Measurements from ENCODE around the gene KLF16.

Gene KLF16

DNA sequence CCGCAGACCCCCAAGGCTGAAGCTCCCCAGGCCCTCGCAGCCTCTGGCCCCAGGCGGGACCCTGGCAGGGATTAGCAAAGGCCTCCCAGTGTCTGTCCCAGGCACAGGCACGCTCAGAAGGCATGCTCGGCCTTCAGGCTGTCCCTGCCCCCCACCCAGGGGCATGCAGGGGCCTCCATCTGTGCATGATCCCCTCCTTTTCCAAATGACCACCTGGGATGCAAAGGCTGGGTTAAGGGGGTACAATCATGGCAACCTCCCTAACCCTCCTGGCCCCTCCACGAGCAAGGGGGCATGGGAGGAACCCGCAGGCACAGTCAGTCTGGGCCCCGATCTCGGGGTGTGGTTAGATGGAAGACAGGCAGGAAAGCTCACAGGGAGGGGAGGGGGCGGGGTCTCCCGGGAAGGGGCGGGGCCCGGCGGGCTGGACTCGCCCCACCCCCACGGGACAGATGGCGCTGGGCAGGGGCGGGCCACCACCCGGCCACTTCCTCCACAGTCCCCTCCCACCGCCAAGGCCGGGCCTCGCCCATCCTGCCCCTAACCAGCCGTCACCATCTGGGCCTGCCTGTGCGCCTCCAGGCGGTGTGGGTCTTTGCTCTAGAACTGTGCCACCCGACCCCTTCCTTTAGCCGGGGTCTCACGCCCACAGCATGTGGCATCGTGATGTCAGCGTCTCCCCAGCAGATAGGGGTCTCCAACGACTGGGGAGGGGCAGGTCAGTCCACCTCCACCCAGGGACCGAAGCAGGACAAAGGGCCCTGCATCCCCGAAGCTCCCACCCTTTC is 8.1 kb downstream of the KLF16 start:
- no peak for DNase-seq (ENCODE audit: low read depth)

DNA sequence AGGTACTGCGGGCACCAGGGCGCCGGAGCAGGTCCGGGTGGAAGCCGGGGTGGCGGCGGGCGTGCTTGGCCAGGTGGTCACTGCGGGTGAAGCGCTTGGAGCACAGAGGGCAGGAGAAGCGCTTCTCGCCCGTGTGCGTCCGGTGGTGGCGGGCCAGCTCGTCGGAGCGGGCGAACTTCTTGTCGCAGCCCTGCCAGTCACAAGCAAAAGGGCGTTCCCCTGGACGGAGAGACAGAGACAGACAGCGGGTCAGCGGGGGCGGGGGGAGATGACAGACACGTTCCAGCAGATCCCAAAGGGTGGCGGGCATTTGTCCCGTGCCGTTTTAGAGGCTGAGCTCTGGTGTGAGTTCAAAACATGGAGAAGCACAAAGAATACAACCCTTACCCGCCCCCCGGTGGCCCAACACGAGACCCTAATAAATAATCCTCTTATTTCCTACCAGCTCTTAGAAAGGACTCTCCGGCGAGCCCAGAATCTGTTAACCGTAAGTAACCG is 8.8 kb downstream of the KLF16 start:
- DNase-seq (ENCODE audit: low read depth): no peak

DNA sequence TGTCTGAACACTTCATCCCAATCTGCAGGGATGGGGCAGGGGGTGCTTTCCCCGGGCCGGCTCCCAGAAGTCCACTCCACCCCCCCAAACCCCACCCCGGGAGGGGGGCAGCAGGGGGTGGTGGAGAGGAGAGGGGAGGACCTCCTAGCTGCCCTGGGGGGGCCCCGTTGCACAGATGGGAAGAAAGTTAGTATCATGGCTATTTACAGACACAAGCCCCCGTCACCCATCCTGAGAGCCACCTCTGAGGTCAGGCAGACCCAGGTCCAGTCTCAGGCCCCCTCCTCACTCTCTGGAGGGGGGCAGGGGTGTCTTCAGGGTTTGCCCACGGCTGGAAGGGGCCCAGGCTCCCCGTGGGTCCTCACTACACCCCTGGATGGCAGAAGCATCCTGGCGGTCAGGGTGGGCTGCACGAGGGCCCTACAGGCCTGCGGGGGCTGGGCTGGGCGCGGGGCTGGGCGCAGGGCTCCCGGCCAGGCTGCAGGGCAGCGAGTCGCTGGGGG is 9.3 kb downstream of the KLF16 start:
- no peak for DNase-seq (ENCODE audit: low read depth)

DNA sequence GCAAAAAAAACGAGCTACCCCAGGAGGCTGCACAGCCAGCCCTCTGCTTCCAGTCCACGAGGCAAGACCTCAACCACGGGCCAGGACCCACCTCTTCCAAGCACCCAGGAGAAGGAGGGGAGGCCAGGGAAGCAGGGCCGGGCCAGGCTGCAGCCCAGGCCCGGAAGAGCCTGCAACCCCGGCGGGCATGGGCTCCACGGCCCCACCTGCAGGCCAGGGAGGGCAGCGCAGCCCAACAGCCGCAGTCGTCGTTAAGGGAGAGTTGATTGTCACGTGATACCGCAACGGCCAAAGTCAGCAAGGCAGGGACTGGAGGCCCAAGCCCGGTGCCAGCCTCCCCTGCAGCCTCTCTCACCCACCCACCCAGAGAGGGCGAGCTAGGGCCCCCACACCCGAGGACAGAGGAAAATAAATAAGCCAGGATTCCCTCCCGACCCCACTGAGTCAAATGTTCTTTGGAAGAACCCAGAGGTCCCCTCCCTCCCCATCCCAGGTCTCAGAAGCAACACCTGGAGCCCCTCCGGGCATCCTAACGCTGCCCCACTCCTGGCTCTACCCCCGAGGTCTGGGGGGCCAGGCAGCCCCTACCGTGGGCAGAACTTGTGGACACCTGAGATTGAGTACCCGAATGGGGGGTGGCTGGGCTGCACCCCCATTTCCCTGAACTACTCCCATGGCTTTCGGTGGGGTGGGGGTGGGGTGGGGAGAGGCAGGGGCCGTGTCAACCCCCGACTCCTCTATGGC is 9.9 kb downstream of the KLF16 start:
- DNase-seq (ENCODE audit: low read depth): no peak

DNA sequence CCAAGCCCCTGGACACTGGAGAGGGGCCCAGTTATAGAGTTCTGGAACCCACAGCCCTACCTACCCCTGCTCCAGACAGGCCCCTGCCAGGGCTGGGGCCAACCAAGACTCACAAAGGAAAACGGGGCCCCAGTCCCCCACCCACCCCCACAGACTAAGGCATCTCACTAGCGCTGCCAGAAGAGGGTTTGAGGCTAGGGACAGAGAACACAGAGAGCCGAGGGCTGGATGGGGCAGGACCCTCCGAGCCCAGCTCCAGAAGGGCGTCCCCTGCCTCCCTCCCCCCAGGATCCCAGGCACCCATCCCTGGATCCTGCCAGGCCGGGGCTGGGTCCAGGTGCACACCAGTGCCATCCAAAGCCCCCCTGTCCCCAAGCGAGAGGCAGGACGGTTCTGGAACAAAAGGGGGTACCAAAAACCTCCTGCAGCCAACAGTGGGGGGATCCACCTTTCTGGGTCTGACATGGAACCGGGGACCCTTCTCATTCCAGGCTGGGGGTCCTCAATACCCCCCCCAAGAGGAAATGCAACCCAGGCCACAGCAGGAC is 10.7 kb downstream of the KLF16 start:
- no peak for DNase-seq (ENCODE audit: low read depth)

DNA sequence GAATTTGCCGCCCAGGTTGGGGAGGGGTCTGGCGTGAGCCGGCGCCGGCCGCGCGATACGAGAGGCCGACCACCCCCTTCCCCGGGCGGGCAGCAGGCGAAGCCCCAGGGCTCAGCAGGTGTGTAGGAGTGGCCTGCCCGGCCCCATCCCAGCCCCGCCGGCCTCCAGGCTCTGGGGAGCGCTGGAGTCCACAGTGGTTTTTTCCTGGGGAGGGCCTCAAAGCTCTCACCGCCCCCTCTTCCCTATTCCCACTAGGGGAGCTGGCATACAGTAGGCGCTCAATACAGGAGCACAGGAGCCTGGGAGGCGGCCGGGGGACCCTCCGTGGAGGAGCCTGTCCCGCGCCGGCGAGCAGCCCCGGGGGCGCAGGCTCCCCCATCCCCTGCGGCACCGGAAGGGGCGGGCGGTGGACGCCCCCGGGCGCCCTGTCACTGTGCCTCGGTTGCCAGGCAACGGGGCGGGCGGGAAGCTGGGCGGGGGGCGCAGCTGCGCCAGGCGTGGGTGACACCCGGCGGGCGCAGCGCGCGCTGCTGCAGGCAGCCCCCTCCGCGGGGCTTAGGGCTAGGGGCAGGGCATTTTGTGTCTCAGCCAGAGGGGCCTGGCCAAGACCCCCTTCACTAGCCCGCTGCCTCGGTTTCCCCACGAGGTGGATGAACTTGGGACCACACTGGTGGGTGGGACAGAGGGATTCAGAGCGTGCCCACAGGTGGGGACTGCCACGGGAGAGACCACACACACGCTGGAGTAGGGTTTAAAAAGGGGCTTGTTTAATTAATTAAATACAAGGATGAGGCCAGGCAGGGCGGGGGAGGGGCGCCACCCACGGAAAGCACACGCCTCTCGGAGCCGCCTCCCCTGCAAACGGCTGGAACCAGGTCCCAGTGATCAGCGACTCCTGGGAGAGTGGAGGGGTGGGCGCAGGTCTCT is 11.5 kb downstream of the KLF16 start:
- DNase-seq (ENCODE audit: low read depth): no peak

DNA sequence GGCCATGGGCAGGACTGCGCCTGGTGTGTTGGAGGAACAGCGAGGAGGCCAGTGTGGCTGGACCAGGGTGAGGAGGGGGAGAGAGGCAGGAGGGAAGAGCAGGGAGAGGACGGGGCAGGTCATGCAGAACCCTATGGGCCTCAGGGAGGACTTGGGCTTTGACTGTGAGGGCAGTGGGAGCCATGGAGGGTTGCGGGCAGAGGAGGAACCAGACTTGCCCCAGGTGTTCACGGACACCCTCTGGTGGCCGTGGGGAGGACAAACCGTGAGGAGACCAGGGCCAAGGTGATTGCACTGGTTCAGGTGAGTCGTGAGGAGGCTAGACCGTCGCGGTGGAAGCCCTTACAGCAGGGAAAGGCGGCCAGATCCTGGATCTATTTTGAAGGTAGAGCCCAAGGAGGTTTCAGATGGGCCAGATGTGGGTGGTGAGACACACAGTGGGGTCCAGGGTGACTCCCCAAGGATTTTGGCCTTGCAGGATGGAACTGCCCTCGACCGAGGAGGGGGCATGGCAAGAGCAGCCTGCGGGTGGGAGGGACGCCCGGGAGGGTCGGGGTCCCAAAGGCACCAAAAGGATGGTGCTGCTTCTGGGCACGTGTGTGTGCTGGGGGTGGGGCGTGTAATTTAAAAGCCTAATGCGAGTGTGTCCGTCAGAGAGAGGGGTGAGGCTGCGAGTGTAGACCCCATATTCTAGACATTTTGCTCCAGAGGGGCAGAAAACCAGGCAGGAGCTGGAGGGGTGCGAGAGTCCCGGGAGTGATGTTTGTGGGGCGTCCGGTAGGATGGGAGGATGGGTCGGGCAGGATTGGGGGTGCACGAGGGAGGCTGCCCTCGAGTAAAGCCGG is 12.3 kb downstream of the KLF16 start:
- DNase-seq (ENCODE audit: low read depth): no peak

DNA sequence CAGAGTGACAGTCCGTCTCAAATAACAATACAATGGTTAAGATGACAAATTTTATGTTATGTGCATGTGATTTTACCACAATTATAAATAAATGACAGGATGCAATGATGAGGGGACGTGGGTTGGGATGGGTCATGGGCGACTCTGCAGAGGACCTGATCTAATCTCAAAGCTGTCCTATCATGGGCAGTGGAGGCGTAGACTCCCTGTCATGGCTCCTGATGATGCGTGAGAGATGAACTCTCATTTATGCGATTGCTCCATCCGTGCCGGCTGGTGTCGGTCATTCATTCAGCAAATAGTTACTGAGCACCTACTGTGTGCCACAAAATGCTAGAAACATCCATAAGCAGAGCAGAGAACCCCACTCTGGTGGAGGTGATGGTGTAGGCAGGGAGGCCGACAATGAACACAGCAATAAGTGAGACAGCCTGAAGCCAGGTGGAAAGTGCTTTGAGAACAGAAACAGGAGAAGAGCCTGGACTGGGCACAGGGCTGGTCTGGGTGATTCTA is 13.4 kb downstream of the KLF16 start:
- no peak for DNase-seq (ENCODE audit: low read depth)

DNA sequence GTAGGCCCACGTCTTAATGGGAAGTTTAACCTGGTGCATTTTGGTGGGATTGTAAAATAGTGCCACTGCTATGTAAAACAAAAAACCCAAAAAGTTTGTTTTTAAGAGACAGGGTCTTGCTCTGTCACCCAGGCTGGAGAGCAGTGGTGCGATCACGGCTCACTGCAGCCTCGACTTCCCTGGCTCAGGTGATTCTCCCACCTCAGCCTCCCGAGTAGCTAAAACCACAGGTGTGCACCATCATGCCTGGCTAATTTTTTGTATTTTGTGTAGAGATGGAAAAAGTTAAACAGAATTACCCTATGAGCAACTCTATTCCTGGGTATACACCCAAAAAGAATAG is 14.3 kb downstream of the KLF16 start:
- no peak for DNase-seq (ENCODE audit: low read depth)

DNA sequence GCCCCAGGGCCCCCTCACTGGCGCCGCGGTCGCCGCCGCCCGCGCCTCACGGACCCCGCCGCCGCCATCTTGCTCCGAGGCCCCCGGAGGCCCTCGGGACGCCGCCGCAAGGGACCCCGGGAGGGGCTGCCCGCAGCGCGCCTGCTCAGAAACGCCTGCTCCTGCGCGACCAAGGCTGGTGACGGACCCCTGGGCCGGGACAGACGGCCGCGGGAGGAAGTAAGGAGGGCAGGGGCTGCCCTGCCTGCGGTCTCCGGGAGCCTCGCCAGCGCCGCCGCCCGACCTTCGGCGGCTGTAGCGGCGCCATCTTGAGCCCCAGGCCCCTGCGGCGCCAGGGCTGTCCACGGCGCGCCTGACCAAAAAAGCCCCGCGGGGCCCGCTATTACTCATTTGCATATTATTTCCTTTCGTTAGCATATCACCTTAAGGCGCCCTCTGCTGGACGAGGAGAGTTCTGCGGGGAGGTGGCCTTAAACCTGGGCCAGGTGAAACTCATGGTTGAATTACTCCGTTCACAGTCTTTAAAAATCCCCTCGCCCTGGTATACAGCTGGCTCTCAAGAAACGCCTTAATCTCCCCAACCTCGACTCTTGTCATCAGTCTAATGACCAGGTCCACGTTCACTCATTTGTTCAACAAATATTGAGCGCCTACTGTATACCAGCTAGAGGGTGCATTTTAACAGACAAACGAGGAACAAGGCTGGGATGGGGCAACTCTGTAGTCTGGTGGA is 14.8 kb downstream of the KLF16 start, which contains the start of gene REXO1:
Gene REXO1 (minus strand): TSS at position 85 of the 733 bp plus-strand sequence. CDS start 125 bp downstream, outside the sequence.
- peak; percentile 77 for DNase-seq (ENCODE audit: low read depth)

DNA sequence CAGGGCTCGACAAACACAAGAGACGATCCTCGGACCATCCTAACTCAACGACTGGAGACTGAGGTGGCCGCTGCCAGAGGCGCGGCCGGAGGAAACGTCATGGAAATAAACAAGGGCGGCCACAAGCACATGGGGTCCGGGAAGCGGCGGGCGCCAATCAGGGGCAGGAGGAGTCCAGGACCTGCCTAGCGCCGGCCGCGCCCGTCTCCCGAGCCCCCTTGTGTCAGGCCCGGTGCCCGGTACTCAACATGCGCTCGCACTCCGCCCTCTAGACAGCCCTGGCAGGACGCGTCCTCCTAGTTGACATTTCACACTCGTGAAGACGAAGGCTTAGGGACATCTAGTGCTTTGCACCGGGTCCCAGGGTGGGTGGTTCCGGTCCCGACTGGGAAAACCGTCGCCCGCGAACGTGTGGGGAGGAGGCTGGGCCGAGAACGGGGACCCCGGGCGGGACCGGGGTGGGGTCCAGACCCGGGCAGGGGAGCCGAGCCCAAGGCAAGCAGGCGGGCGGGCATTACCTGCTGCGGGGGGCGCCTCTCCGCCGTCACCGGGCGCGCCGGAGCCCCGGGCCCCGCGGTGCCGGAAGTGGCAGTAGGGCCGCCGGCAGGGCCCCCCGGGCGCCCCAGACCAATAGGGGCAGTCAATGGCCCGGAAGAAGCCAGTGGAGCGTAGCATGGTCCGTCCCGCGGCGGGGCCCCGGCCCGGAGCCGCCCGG is 15.5 kb downstream of the KLF16 start:
- no peak for DNase-seq (ENCODE audit: low read depth)

DNA sequence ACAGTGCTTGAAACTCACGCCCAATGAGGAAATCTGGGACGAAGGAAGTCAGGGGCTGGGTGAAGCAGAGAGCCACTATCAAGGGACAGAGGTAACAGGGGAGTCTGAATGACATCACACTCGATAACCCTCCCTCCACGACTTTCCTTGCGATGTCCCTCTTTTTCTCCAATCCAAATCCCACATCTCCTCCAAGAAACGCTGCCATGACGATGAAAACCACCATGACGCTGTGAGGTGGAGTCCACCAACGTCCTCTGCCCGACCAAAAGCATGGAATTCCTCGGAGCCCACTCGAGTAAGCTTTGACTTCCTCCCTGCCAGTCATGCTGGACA is 16.1 kb downstream of the KLF16 start:
- no peak for DNase-seq (ENCODE audit: low read depth)

DNA sequence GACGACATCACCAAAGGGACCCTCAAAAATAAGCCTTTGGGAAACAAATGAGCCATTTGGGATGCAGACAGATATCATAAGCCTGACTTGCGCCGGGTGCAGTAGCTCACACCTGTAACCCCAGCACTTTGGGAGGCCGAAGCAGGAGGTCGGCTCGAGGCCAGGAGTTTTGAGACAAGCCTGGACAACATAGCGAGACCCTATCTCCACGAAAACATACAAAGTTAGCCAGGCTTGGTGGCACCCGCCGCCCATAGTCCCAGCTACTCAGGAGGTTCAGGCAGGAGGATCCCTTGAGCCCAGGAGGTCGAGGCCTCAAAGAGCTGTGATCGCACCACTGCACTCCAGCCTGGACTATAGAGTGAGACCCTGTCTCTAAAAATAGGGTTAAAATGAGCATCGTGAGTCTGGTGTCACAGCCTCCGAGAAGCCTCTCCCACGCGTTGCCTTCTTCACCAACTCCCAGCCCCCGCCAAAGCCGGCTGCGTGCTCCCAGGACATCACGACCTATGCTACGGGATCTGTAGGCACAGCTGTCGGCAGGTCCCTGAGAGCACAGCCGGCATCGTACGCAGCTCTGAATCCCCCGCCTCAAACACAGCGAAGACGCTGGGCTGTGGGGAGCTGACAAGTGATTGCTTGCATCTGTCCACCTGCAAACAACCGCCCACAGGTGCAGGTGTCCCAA is 16.7 kb downstream of the KLF16 start:
- no peak for DNase-seq (ENCODE audit: low read depth)

DNA sequence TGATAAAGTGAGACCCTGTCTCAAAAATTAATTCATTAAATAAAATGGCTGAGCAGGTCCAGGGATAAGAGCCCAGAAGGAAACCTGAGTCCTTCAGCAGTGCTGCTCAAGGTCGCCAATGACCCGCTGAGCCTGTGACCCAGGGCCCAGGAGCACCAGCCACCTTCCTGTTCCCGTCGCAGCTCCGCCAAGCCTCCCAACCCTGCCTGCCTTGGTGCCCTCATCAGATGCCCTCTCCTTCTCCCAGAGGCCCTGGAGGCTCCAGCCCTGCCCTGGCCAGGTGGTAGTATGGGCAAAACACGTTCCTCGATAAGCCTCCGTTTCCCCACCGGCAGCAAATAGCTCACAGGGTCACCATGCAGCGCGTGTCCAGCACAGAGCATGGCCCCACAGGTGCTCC is 17.7 kb downstream of the KLF16 start:
- DNase-seq (ENCODE audit: low read depth): no peak

DNA sequence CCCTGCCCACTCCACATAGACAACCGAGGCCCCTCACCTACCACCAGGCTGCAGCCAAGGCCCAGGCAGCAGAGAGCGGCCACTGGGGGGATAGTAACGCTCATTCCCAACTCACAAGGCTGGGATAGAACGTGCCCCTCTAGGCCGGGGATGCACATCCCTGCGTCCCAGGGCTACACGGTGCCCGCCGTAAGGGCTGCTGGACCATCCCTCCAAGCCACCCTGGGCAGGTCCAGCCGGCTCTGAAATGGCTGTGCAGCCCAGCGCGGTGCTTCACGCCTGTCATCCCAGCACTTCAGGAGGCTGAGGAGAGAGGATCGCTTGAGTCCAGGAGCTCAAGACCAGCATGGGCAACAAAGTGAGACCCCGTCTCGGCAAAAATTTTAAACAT is 18.3 kb downstream of the KLF16 start:
- DNase-seq (ENCODE audit: low read depth): no peak

DNA sequence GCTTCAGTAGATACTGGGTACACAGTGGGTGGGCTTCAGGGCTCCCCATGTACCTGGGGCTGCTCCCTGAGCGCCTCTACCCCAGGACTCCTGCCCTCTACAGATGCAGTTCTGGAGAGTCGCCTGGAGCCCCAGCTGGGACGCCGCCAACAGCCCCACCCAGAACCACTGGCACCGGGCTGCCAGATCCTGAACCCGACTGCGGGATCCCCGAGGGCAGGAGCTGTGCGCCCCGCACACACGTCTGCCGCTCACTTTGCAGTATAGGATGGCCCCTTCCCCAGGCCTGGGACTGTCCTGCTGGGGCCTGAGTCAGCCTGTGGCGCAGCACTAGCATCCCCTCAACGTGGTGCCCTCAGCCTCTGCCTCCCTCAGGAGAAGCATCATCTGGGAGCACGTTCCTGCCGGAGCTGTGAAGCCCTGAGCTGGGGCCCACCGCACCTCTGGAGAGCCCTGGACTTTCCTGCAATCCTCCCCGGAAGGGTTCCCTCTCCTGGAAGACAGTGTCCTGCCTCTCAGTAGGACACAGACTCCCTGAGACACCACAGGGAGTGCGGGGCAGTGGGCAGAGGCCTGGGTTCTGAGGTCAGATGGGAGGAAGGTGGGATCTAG is 18.8 kb downstream of the KLF16 start:
- no peak for DNase-seq (ENCODE audit: low read depth)

DNA sequence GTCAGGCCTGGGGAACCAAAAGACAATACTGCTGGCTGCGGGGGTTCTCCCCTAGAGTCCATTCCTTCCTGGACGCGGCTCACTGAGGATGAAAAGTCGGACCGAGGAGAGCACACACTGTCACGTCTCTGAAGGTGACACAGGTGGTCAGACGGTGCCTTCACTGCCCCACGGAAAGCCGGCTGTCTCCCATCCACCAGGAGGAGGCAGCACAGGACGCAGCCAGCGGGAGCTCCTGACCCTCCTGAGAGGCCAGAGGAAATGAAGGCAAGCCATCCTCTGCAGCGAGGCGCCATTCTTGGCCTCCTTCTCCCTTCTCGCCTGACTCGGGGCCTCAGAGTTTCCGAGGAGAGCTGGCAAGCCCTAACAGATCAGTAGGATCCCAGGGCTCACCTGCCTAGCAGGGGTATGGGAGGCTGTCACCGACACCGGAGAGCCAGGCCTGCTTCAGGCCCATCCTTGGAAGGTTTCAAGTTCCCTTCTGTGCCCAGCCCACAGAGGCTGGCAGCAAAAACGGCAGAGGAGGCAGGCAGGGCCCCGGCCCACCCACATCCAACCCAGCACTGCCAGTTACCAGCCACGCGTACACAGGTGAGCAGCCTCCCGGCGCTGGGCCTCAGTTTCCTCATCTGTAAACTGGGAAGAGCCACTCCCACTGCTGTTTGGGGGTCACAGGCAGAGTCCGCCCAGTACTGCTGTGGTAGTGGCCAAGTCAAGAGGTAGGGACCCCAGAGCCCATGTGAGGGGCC is 19.6 kb downstream of the KLF16 start:
- DNase-seq (ENCODE audit: low read depth): no peak

DNA sequence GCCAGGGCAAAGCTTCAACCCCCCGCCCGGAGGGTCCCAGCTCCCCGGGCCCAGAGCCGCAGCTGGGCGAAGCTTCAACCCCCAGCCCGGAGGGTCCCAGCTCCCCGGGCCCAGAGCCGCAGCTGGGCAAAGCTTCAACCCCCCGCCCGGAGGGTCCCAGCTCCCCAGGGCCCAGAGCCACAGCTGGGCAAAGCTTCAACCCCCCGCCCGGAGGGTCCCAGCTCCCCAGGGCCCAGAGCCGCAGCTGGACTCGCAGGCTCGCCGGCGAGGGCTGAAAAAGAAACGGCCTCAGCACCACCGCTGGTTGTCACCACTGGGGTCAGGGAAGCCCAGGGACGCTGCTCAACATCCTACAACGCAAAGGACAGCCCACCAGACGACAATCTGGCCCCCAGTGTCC is 20.3 kb downstream of the KLF16 start:
- no peak for DNase-seq (ENCODE audit: low read depth)
